ENCODE measurements around the gene XPC. TPM values are rescaled to one million over a fixed set of nuclear protein-coding genes. Genes with fewer than 3 reads are reported as not detected.
A peak's percentile ranks its signal among the peaks of the same experiment; 100 is the strongest.

The XPC gene
- total and polyA plus RNA-seq, 5 donors from 2014 or later: 31.3 to 75.5 (median 41.0) TPM

GRCh38 chr3:14179114-14179465, 689 bp upstream of the XPC start:
- peak overlapping the region; percentile 95 to 99 (median 97) for H3K4me3 Mint-ChIP-seq
- peaks cover 42 to 86% (median 67%) of the 10 kb centered on the region in 4 donors for H3K4me1 Mint-ChIP-seq
- peak overlapping the region; percentile 99 to 100 (median 100) for H3K27ac Mint-ChIP-seq
- DNase-seq: no peak
- H3K4me1 ChIP-seq (ENCODE audit: control insufficient read depth, insufficient read depth, low read length, poor library complexity, severe bottlenecking): peaks cover 46% of the 10 kb centered on the region
- no peak for ATAC-seq (ENCODE audit: low read depth in 2 of 2)
- H3K27ac ChIP-seq (ENCODE audit: insufficient read depth, low read length, poor library complexity, severe bottlenecking): peak overlapping the region; percentile 97
- peaks cover 23% of the 10 kb centered on the region for H3K36me3 Mint-ChIP-seq
- peak overlapping the region; percentile 99 for H3K4me3 ChIP-seq (ENCODE audit: low read depth, low read length)
- H3K9me3 ChIP-seq (ENCODE audit: control insufficient read depth in 2 of 2, low read length in 2 of 2): no peaks in the 10 kb centered on the region
- peaks cover 27% of the 10 kb centered on the region for H3K36me3 ChIP-seq (ENCODE audit: control insufficient read depth, insufficient read depth, low read length)
- no peaks in the 10 kb centered on the region for H3K27me3 Mint-ChIP-seq
- H3K27me3 ChIP-seq (ENCODE audit: control insufficient read depth, insufficient read depth, low read length): no peaks in the 10 kb centered on the region
- H3K9me3 Mint-ChIP-seq: no peaks in the 10 kb centered on the region

DNA sequence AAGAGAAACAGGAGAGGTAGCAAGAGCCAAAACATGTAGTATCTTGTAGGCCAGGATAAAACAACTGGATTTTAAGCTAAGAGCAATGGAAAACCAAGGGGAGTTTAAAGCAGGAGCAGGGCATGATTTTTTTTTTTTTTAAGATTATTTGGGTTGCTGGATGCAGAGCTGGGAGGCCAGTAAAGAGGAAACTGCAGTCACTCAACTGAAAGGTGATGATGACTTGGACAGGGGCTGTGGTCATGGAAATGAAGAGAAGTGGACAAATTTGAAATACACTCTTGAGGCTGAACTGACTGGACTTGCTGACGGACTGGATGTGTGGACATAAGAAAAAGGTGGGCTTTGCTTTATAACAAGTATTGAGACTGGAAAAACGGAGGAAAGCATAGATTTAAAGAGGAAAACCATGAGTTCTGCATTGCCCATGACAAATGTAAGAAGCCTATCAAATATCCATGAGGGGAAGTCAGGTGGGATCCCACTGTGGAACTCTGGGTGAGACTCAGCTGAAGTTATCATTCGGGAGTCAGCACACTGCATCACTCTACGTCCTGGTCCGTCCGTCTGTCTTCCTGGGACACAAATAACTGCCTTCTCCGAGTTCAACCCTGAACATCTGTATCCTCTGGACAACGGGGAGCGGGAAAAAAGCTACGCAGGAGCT, 688 bp downstream of the XPC start:
- ATAC-seq (ENCODE audit: low read depth in 2 of 2): no peak
- H3K4me1 Mint-ChIP-seq: peaks cover 36 to 82% (median 64%) of the 10 kb centered on the region in 4 donors

GRCh38 chr3:14175383-14176037, 2.9 kb downstream of the XPC start:
- Mint-ChIP-seq H3K36me3 (peaks cover 27% of the 10 kb centered on the region), H3K27me3 (no peaks in the 10 kb centered on the region), H3K9me3 (no peaks in the 10 kb centered on the region), H3K4me3 (peak overlapping the region; percentile 57 to 86 (median 69)), H3K4me1 (peaks cover 33 to 77% (median 68%) of the 10 kb centered on the region in 4 donors), H3K27ac (peak overlapping the region; percentile 86 to 99 (median 90))
- H3K27ac ChIP-seq (ENCODE audit: insufficient read depth, low read length, poor library complexity, severe bottlenecking): peak overlapping the region; percentile 58
- H3K9me3 ChIP-seq (ENCODE audit: control insufficient read depth in 2 of 2, low read length in 2 of 2): no peaks in the 10 kb centered on the region
- peaks cover 24% of the 10 kb centered on the region for H3K36me3 ChIP-seq (ENCODE audit: control insufficient read depth, insufficient read depth, low read length)
- DNase-seq (peak; percentile 50 to 79 (median 62)), ATAC-seq (ENCODE audit: low read depth in 2 of 2) (peak; percentile 15 to 17)
- peaks cover 47% of the 10 kb centered on the region for H3K4me1 ChIP-seq (ENCODE audit: control insufficient read depth, insufficient read depth, low read length, poor library complexity, severe bottlenecking)
- peak overlapping the region; percentile 65 for H3K4me3 ChIP-seq (ENCODE audit: low read depth, low read length)
- no peaks in the 10 kb centered on the region for H3K27me3 ChIP-seq (ENCODE audit: control insufficient read depth, insufficient read depth, low read length)

More for the DNA sequence above, 688 bp downstream of the XPC start:
- Mint-ChIP-seq H3K36me3 (peaks cover 15% of the 10 kb centered on the region), H3K27ac (peak overlapping the region; percentile 98 to 100 (median 99)), H3K9me3 (no peaks in the 10 kb centered on the region), H3K27me3 (no peaks in the 10 kb centered on the region), H3K4me3 (peak overlapping the region; percentile 95 to 99 (median 97))
- no peak for DNase-seq
- no peaks in the 10 kb centered on the region for H3K27me3 ChIP-seq (ENCODE audit: control insufficient read depth, insufficient read depth, low read length)
- H3K4me1 ChIP-seq (ENCODE audit: control insufficient read depth, insufficient read depth, low read length, poor library complexity, severe bottlenecking): peaks cover 47% of the 10 kb centered on the region
- peak overlapping the region; percentile 97 for H3K27ac ChIP-seq (ENCODE audit: insufficient read depth, low read length, poor library complexity, severe bottlenecking)
- peaks cover 16% of the 10 kb centered on the region for H3K36me3 ChIP-seq (ENCODE audit: control insufficient read depth, insufficient read depth, low read length)
- H3K4me3 ChIP-seq (ENCODE audit: low read depth, low read length): peak overlapping the region; percentile 94
- H3K9me3 ChIP-seq (ENCODE audit: control insufficient read depth in 2 of 2, low read length in 2 of 2): no peaks in the 10 kb centered on the region

DNA sequence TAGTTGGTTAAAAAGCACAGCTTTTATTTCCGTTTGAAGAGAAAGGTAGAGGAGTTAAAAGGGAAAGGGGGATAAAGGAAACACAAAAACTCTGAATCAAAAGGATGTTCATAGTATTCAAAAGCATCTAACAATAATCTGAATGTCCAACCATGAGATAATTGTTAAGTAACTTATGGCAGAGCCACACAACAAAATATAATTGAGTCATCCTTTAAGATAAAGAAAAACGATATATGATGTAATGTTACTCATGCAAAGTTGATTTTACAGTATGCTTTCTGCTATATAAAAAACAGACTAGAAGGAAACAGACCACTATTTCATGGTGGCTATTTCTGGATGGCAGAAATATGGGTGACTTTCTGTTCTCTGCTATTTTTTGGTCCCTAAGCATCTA, 3.9 kb downstream of the XPC start:
- H3K4me1 Mint-ChIP-seq: peaks cover 35 to 76% (median 70%) of the 10 kb centered on the region in 4 donors

GRCh38 chr3:14172496-14172895, 5.9 kb downstream of the XPC start:
- Histone ChIP-seq H3K4me1 (ENCODE audit: control insufficient read depth, insufficient read depth, low read length, poor library complexity, severe bottlenecking) (peaks cover 33% of the 10 kb centered on the region), H3K4me3 (ENCODE audit: low read depth, low read length) (no peak overlapping the region), H3K27me3 (ENCODE audit: control insufficient read depth, insufficient read depth, low read length) (no peaks in the 10 kb centered on the region), H3K36me3 (ENCODE audit: control insufficient read depth, insufficient read depth, low read length) (peaks cover 54% of the 10 kb centered on the region), H3K9me3 (ENCODE audit: control insufficient read depth in 2 of 2, low read length in 2 of 2) (no peaks in the 10 kb centered on the region), H3K27ac (ENCODE audit: insufficient read depth, low read length, poor library complexity, severe bottlenecking) (no peak overlapping the region)
- no peak for ATAC-seq (ENCODE audit: low read depth in 2 of 2)
- no peak overlapping the region for H3K4me3 Mint-ChIP-seq
- peaks cover 53% of the 10 kb centered on the region for H3K36me3 Mint-ChIP-seq
- no peaks in the 10 kb centered on the region for H3K27me3 Mint-ChIP-seq
- no peak for DNase-seq
- no peaks in the 10 kb centered on the region for H3K9me3 Mint-ChIP-seq
- peak overlapping the region in 1 of 3 donors; percentile 45 for H3K27ac Mint-ChIP-seq
- H3K4me1 Mint-ChIP-seq: peaks cover 34 to 64% (median 62%) of the 10 kb centered on the region in 4 donors

More for the DNA sequence above, 3.9 kb downstream of the XPC start:
- Mint-ChIP-seq H3K4me3 (peak overlapping the region in 3 of 4 donors; percentile 57 to 73 (median 65)), H3K27me3 (no peaks in the 10 kb centered on the region), H3K9me3 (no peaks in the 10 kb centered on the region), H3K36me3 (peaks cover 35% of the 10 kb centered on the region), H3K27ac (peak overlapping the region; percentile 77 to 99 (median 90))
- Histone ChIP-seq H3K27me3 (ENCODE audit: control insufficient read depth, insufficient read depth, low read length) (no peaks in the 10 kb centered on the region), H3K4me3 (ENCODE audit: low read depth, low read length) (peak overlapping the region; percentile 65), H3K27ac (ENCODE audit: insufficient read depth, low read length, poor library complexity, severe bottlenecking) (peak overlapping the region; percentile 58), H3K4me1 (ENCODE audit: control insufficient read depth, insufficient read depth, low read length, poor library complexity, severe bottlenecking) (peaks cover 45% of the 10 kb centered on the region), H3K36me3 (ENCODE audit: control insufficient read depth, insufficient read depth, low read length) (peaks cover 34% of the 10 kb centered on the region), H3K9me3 (ENCODE audit: control insufficient read depth in 2 of 2, low read length in 2 of 2) (no peaks in the 10 kb centered on the region)
- ATAC-seq (ENCODE audit: low read depth in 2 of 2) (no peak), DNase-seq (no peak)

DNA sequence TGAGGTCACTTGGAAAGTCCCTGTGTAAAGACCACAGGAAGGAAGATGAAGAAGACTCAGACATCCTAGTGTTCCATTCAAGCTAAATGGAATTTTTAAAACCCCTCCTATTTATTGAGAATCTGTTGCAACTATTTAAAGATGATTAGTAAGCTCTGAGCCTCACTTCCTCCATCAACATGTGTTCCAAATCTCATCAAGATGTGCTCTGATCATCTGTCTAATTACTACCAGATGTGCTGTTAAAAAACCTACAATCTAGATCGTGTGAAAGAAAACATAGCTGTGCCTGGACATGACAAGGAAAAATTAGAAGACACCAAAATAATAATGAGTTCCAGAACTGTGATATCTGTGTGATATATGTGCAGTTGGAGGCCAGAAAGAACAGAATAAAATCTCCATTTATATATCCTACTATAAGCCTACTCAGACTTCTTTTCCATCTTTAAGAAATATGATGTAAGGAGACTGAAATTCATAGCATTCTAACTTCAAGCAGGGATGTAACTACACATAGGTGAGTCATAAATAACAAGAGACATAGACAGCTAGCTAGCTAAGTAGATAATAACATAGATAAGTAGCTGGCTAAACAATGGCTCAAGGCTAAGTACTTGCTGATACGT, 7.8 kb downstream of the XPC start:
- no peak overlapping the region for H3K4me3 ChIP-seq (ENCODE audit: low read depth, low read length)
- ATAC-seq (ENCODE audit: low read depth in 2 of 2): no peak
- peaks cover 71% of the 10 kb centered on the region for H3K36me3 ChIP-seq (ENCODE audit: control insufficient read depth, insufficient read depth, low read length)
- no peaks in the 10 kb centered on the region for H3K27me3 ChIP-seq (ENCODE audit: control insufficient read depth, insufficient read depth, low read length)
- H3K9me3 ChIP-seq (ENCODE audit: control insufficient read depth in 2 of 2, low read length in 2 of 2): no peaks in the 10 kb centered on the region
- Mint-ChIP-seq H3K9me3 (no peaks in the 10 kb centered on the region), H3K36me3 (peaks cover 71% of the 10 kb centered on the region), H3K4me1 (peaks cover 27 to 54% (median 48%) of the 10 kb centered on the region in 4 donors), H3K27ac (peak overlapping the region in 1 of 3 donors; percentile 5), H3K4me3 (no peak overlapping the region), H3K27me3 (no peaks in the 10 kb centered on the region)
- no peak for DNase-seq
- peaks cover 16% of the 10 kb centered on the region for H3K4me1 ChIP-seq (ENCODE audit: control insufficient read depth, insufficient read depth, low read length, poor library complexity, severe bottlenecking)
- no peak overlapping the region for H3K27ac ChIP-seq (ENCODE audit: insufficient read depth, low read length, poor library complexity, severe bottlenecking)

DNA sequence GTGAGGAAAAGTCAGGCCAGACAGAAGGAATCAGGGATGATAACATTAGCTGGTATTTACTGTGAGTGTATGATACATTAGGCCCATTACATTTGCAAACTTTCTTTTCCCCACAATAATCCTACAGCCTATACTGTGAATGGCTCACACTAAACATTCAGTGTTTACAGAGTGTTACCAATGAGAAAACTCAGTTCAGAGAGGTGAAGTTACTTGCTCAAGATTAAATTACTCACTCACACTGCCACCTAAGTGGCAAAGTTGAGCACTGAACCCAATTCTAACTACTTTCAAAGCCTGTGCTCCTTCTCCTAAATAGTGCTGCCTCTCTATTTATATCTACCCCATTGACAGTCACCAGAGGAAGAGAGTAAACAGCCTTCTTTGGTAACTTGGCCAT, 8.5 kb downstream of the XPC start:
- no peak for ATAC-seq (ENCODE audit: low read depth in 2 of 2)
- H3K27ac Mint-ChIP-seq: peak overlapping the region in 1 of 3 donors; percentile 47

More for the DNA sequence above, 8.5 kb downstream of the XPC start:
- H3K4me1 ChIP-seq (ENCODE audit: control insufficient read depth, insufficient read depth, low read length, poor library complexity, severe bottlenecking): peaks cover 8% of the 10 kb centered on the region
- DNase-seq: no peak
- no peaks in the 10 kb centered on the region for H3K9me3 ChIP-seq (ENCODE audit: control insufficient read depth in 2 of 2, low read length in 2 of 2)
- no peaks in the 10 kb centered on the region for H3K27me3 Mint-ChIP-seq
- H3K27ac ChIP-seq (ENCODE audit: insufficient read depth, low read length, poor library complexity, severe bottlenecking): no peak overlapping the region
- no peak overlapping the region for H3K4me3 Mint-ChIP-seq
- H3K27me3 ChIP-seq (ENCODE audit: control insufficient read depth, insufficient read depth, low read length): no peaks in the 10 kb centered on the region
- no peak overlapping the region for H3K4me3 ChIP-seq (ENCODE audit: low read depth, low read length)
- H3K4me1 Mint-ChIP-seq: peaks cover 19 to 47% (median 40%) of the 10 kb centered on the region in 4 donors
- H3K9me3 Mint-ChIP-seq: no peaks in the 10 kb centered on the region
- peaks cover 78% of the 10 kb centered on the region for H3K36me3 Mint-ChIP-seq
- peaks cover 79% of the 10 kb centered on the region for H3K36me3 ChIP-seq (ENCODE audit: control insufficient read depth, insufficient read depth, low read length)
